ENCODE measurements around the gene PPP2CA. TPM values are rescaled to one million over a fixed set of nuclear protein-coding genes. Genes with fewer than 3 reads are reported as not detected.

The PPP2CA gene
- total and polyA plus RNA-seq, 10 of the 15 experiments (the other 5 are each of a cell fraction or from before 2014, with no cell fraction given): 18.6 to 385 (median 134) TPM

DNA sequence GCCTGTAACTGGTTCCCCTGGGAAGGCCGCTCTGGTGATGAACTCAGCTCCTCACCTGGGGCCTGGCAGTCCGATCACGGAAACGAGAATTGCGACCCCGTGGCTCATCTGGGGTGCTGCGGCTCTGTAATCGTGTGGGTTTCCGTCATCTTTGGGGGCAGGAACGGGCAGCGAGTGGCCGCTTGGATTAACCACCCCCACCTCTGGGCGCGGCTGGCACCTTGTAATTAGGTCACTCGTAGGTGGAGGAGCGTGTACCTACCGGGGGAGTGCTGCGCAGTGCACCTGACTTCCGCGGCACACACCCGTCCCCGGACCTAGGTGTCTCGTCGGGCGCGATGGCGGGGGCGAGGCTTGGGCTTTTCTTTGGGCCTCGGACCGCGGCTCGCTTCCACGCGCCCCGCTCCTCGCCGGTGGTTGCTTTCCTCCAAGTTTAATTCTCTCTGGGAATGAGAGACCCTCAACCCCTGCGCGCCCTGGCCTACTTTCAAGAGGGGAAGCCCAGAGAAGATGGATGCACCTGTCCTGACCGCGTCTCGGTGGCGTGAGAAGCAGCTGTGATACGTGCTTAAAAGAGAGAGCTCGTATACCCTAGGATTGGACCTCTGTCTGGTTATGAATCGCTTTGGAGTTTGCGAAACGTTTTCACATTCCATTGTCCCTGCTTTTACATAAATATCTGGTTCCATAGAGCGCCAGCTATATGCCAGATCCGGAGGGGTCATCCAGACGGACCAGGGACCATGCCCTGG, 744 bp upstream of the PPP2CA start:
- in situ Hi-C loops (cut with MboI): no loop called here
- no peaks in the 10 kb centered on the region for H4K20me1 ChIP-seq (ENCODE audit: control insufficient read depth, insufficient read depth)
- POLR2A ChIA-PET: interaction anchor here (0.6 to 3.6 kb wide), 20 partner anchors 10 to 512 kb away, joined by 3 to 35 read pairs (median 4); partner anchors contain the start of genes C5orf15, CAMLG, CDKN2AIPNL and SKP1
- FAIRE-seq: no peak
- peak overlapping the region; percentile 97 for H3K9ac ChIP-seq (ENCODE audit: control insufficient read depth, insufficient read depth, low read length)
- 5% methylated on average over 51 of the region's 51 CpGs for WGBS (ENCODE audit: insufficient coverage, insufficient replicate concordance, low lambda C conversion rate, missing lambda C conversion rate)
- peak overlapping the region; percentile 97 for H3K4me2 ChIP-seq (ENCODE audit: control insufficient read depth, insufficient read depth)
- CTCF ChIA-PET: interaction anchor here (0.7 to 2.4 kb wide), 16 partner anchors 12 to 513 kb away, joined by 3 to 14 read pairs (median 4); no protein-coding TSS in a partner anchor
- peak; percentile 47 for ATAC-seq
- no peaks in the 10 kb centered on the region for H3K9me3 ChIP-seq (replicated peaks; ENCODE audit: control insufficient read depth, insufficient read depth, low read length)
- intact Hi-C loops (cut with micrococcal nuclease; ENCODE audit: unreplicated experiment): loop anchor here (10.0 kb wide), 1 partner anchor 508 kb away; the partner anchor contains the start of gene CAMLG
- no peak for DNase-seq (ENCODE audit: low read depth, low spot score)
- H3K36me3 ChIP-seq (ENCODE audit: control insufficient read depth in 2 of 2, insufficient read depth in 2 of 2, low read length in 1 of 2): no peaks in the 10 kb centered on the region
- H3K27me3 ChIP-seq (replicated peaks in 1 of 2; ENCODE audit: control insufficient read depth in 2 of 2, insufficient read depth in 2 of 2, low read length in 1 of 2): no peaks in the 10 kb centered on the region
- peak overlapping the region; percentile 69 for H3K4me3 ChIP-seq
- RAD21 ChIA-PET (ENCODE audit: unreplicated experiment): interaction anchor here (0.6 to 2.0 kb wide), 5 partner anchors 12 to 185 kb away, joined by 4 to 10 read pairs (median 4); partner anchors contain the start of gene TCF7
- H3K27ac ChIP-seq (ENCODE audit: control insufficient read depth, insufficient read depth): peak overlapping the region; percentile 97
- TSS peak; percentile 96 for BruUV-seq (replicated peaks)
- SMC1A ChIA-PET (ENCODE audit: uncharacterized antibody, unreplicated experiment): interaction anchor here (0.8 to 4.9 kb wide), 6 partner anchors 9 to 60 kb away, joined by 3 to 18 read pairs (median 5); no protein-coding TSS in a partner anchor
- peak overlapping the region; percentile 99 for H2AFZ ChIP-seq (ENCODE audit: control insufficient read depth, low read depth, low read length)
- H3K4me1 ChIP-seq (ENCODE audit: control insufficient read depth, insufficient read depth, low read length): peaks cover 11% of the 10 kb centered on the region
- peaks cover 56% of the 10 kb centered on the region for H3K79me2 ChIP-seq (ENCODE audit: control insufficient read depth, insufficient read depth, low read length)
- TF ChIP-seq RELA (IDR thresholded peaks at IDR 0.05; ENCODE audit: borderline replicate concordance, partially characterized antibody) (no peak), YBX1 (IDR thresholded peaks at IDR 0.05) (no peak), NRF1 (conservative IDR thresholded peaks at IDR 0.05; ENCODE audit: low read depth, low read length) (no peak), IKZF1 (conservative IDR thresholded peaks at IDR 0.05) (peak; percentile 50; the same call in 1 of the 2 replicates), SIN3A (IDR thresholded peaks at IDR 0.05; ENCODE audit: low read depth, low read length) (no peak), RBBP5 (conservative IDR thresholded peaks at IDR 0.05) (no peak), POLR2A (IDR thresholded peaks at IDR 0.05; ENCODE audit: low read depth, low read length) (peak; percentile 12), LARP7 (IDR thresholded peaks at IDR 0.05) (peak; percentile 80; the same call in 1 of the 2 replicates), POLR2AphosphoS2 (IDR thresholded peaks at IDR 0.05; ENCODE audit: low read depth, low read length) (no peak), YY1 (IDR thresholded peaks at IDR 0.05; ENCODE audit: low read depth, low read length) (no peak), TAF1 (IDR thresholded peaks at IDR 0.05; ENCODE audit: borderline replicate concordance, low read depth, low read length) (no peak), SMC3 (IDR thresholded peaks at IDR 0.05; ENCODE audit: borderline replicate concordance, low read length) (no peak), TCF12 (IDR thresholded peaks at IDR 0.05; ENCODE audit: low read depth, low read length) (peak; percentile 78), ZNF384 (IDR thresholded peaks at IDR 0.05; ENCODE audit: borderline replicate concordance, low read depth, low read length) (no peak)
- TF ChIP-seq, protein P1, sequence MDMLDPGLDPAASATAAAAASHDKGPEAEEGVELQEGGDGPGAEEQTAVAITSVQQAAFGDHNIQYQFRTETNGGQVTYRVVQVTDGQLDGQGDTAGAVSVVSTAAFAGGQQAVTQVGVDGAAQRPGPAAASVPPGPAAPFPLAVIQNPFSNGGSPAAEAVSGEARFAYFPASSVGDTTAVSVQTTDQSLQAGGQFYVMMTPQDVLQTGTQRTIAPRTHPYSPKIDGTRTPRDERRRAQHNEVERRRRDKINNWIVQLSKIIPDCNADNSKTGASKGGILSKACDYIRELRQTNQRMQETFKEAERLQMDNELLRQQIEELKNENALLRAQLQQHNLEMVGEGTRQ (IDR thresholded peaks at IDR 0.05; ENCODE audit: borderline replicate concordance, low read depth, low read length): no peak
- TF ChIP-seq, protein P2, sequence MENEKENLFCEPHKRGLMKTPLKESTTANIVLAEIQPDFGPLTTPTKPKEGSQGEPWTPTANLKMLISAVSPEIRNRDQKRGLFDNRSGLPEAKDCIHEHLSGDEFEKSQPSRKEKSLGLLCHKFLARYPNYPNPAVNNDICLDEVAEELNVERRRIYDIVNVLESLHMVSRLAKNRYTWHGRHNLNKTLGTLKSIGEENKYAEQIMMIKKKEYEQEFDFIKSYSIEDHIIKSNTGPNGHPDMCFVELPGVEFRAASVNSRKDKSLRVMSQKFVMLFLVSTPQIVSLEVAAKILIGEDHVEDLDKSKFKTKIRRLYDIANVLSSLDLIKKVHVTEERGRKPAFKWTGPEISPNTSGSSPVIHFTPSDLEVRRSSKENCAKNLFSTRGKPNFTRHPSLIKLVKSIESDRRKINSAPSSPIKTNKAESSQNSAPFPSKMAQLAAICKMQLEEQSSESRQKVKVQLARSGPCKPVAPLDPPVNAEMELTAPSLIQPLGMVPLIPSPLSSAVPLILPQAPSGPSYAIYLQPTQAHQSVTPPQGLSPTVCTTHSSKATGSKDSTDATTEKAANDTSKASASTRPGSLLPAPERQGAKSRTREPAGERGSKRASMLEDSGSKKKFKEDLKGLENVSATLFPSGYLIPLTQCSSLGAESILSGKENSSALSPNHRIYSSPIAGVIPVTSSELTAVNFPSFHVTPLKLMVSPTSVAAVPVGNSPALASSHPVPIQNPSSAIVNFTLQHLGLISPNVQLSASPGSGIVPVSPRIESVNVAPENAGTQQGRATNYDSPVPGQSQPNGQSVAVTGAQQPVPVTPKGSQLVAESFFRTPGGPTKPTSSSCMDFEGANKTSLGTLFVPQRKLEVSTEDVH (IDR thresholded peaks at IDR 0.05; ENCODE audit: low read depth, partially characterized antibody): no peak
- TF ChIP-seq, protein P3, sequence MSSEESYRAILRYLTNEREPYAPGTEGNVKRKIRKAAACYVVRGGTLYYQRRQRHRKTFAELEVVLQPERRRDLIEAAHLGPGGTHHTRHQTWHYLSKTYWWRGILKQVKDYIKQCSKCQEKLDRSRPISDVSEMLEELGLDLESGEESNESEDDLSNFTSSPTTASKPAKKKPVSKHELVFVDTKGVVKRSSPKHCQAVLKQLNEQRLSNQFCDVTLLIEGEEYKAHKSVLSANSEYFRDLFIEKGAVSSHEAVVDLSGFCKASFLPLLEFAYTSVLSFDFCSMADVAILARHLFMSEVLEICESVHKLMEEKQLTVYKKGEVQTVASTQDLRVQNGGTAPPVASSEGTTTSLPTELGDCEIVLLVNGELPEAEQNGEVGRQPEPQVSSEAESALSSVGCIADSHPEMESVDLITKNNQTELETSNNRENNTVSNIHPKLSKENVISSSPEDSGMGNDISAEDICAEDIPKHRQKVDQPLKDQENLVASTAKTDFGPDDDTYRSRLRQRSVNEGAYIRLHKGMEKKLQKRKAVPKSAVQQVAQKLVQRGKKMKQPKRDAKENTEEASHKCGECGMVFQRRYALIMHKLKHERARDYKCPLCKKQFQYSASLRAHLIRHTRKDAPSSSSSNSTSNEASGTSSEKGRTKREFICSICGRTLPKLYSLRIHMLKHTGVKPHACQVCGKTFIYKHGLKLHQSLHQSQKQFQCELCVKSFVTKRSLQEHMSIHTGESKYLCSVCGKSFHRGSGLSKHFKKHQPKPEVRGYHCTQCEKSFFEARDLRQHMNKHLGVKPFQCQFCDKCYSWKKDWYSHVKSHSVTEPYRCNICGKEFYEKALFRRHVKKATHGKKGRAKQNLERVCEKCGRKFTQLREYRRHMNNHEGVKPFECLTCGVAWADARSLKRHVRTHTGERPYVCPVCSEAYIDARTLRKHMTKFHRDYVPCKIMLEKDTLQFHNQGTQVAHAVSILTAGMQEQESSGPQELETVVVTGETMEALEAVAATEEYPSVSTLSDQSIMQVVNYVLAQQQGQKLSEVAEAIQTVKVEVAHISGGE (CRISPR knock-in tag; IDR thresholded peaks at IDR 0.05): no peak

All from GM12878 (cell line).